HG02798 (cell line): ENCODE results near the gene TCEA3.

Experiments used
- ATAC-seq: cut with Tn5 transposase; IDR thresholded peaks from one replicate; pipeline ENCODE4 v1.9.1; 2021; ENCODE audit warnings: mild to moderate bottlenecking; ENCODE audit not compliant: unreplicated experiment, poor library complexity

TCEA3 gene

DNA sequence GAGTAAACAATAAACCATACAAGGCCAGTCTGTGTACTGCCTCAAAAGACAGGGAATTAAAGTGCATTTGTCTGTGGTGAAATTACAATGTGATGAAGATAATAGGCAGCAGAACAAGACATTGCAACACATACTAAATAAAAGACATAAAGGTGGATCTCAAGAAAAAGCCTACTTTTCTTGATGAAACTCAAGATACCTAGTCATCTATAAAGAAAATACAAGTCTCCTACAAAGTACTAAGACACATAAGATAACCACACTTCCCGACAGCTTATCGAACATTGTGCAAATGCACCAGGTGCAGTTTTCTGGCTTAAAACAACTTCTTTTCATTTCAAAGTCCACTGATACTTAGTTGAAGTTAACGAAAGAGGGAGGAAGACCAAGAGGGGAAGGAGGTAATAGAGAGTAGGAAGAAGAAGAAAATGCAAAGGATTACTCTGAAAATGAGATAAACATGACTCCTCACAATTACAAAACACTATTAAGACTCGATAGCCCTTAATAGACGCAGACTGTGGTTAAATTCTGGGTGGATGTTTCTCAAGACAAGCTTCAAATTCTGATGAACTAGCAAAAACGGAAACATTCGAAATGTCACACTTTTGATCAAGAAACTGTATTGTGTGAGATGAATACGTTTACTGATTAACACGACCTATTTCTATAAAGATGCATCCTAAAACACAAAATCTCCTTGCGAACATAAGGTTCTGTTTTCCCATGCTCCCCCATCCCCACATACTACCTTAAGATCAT is 82.4 kb downstream of the TCEA3 start:
- ATAC-seq = no peak

DNA sequence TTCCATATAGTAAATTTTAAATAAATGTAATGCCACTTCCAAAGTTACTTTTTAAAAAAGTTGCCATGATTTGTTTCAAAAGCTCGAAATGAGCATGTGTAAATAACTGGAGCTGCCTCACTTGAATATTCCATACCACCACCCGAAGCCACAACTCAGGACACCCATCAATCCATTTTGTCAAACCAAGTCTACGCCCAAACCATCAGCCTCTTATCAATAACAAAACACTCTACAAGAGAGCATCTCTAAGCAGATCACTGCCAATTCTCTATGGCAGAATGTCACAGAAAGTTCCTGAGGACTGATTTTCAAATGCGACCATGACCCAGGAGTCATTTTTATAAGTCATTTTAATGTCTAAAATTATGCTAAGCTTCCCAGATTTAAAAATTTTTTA is 84.9 kb downstream of the TCEA3 start:
- ATAC-seq = no peak

DNA sequence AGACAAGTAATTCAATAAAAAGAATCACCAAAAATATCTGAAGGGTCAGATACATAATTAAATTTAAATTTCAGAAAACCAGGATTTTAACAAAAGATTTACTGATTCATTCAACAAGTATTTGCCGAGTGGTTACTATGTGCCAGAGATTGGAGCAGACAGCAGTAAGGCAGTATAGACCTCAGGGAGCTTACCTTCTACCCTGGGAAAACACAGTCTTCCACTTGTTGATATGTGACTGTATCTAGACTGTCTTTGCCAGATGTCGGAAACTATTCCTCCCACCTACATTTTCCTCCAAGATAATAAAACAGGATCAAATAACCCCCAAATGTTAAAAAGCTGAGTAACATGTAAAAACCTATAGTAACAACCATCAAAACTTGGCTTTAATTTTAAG is 86.7 kb downstream of the TCEA3 start:
- ATAC-seq = no peak

DNA sequence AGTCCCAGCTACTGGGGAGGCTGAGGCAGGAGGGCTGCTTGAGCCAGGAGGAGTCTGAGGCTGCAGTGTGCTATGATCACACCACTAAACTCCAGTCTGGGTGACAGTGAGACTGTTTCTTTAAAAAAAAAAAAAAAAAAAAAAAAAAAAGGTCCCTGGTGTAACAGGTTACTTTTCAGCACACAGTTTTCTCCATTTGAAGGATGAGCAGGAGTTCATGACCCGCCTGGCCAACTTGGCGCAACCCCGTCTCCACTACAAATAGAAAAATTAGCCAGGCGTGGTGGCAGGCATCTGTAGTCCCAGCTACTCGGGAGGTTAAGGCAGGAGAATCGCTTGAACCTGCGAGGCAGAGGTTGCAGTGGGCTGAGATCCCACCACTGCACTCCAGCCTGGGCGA is 92.8 kb downstream of the TCEA3 start:
- ATAC-seq = no peak
